SK-MEL-5 (cell line): ENCODE results near the gene ISG15. TPM values are rescaled to one million over a fixed set of nuclear protein-coding genes. Genes with fewer than 3 reads are reported as not detected.

ENCODE experiments used
- DNase-seq: peaks from one replicate; pipeline ENCODE4 v3.0.0-alpha.2; 2016; ENCODE audit warnings: low read depth, low spot score
- in situ Hi-C: cut with HindIII; loops from 2 replicates; pipeline ENCODE4 v1.10.0; 2016; ENCODE audit warnings: low sequenced_read_pairs, high pct_unique_total_duplicates, low pct_unique_long_range_greater_than_20kb
- polyA plus RNA-seq, 2 experiments: library from polyadenylated mRNA; depleted of rRNA; stranded (reverse); fragments of >200 nt; gene quantifications; 2 replicates each; pipeline ENCODE4 v1.2.3, GENCODE V29; 2015
- total RNA-seq: library from RNA; depleted of rRNA; stranded (reverse); fragments of >200 nt; shearing (Covaris generic); gene quantifications from 2 replicates; pipeline ENCODE4 v1.2.3, GENCODE V29; 2014; rRNA removed

Gene ISG15
- 3.1 and 6.2 TPM in 2 replicates for total RNA-seq
- 4.5 and 8.6 TPM in 2 replicates for polyA plus RNA-seq (2015; cell fraction: cytosol; rRNA removed)
- not detected in 2 replicates for polyA plus RNA-seq (2015; cell fraction: nucleus; rRNA removed)

GRCh38 chr1:1013105-1013921 is at the start of gene ISG15:
Gene ISG15, plus strand, starts transcription at chr1:1013497. Its CDS starts 77 bp downstream, at chr1:1013574.
- DNase-seq, result peak; percentile 71
- in situ Hi-C loops, result no loop called here

DNA sequence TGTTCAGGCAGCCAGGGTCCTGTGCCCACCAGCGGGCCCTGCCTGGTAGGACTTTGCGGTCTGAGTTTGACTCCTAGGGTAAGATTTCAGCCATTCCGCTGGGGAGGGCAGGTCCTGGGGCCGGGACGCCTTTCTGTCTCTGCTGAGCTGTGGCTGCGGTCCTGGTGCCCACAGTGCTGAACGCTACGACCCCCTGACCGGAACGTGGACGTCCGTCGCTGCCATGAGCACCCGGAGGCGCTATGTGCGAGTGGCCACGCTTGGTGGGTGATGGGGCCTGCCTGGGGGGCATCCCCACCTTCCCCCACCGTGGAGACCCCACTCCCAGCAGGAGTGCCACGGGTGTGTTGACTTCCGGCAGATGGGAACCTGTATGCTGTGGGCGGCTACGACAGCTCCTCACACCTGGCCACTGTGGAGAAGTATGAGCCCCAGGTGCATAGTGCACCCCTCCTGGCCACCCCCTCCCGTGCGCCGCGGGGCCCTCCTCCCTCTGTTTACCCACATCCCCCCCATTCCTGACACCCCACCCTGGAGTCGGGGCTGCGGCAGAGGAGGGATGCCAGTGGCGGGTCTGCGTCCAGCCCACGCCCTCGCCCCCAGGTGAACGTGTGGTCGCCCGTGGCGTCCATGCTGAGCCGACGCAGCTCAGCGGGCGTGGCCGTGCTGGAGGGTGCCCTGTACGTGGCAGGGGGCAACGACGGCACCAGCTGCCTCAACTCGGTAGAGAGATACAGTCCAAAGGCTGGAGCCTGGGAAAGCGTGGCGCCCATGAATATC is 49.4 kb upstream of the ISG15 start:
- in situ Hi-C loops, result no loop called here
- DNase-seq, result no peak

- in situ Hi-C loops, result no loop called here
- DNase-seq, result no peak
Measured at GRCh38 chr1:964691-965525, 48.4 kb upstream of the ISG15 start.

- DNase-seq, result no peak
- in situ Hi-C loops, result no loop called here
Measured at GRCh38 chr1:965526-966134, 47.7 kb upstream of the ISG15 start.

- in situ Hi-C loops, result no loop called here
- peak; percentile 21 for DNase-seq
Measured at GRCh38 chr1:966135-966703, 47.1 kb upstream of the ISG15 start, which contains the start of gene PLEKHN1. Gene PLEKHN1, plus strand, starts transcription at chr1:966482. Its CDS starts 50 bp downstream, at chr1:966532.

GRCh38 chr1:966704-967300 is 46.5 kb upstream of the ISG15 start:
- in situ Hi-C loops, result no loop called here
- DNase-seq, result peak; percentile 49

- in situ Hi-C loops, result no loop called here
- DNase-seq, result no peak
Measured at GRCh38 chr1:967466-968343, 45.6 kb upstream of the ISG15 start.

DNA sequence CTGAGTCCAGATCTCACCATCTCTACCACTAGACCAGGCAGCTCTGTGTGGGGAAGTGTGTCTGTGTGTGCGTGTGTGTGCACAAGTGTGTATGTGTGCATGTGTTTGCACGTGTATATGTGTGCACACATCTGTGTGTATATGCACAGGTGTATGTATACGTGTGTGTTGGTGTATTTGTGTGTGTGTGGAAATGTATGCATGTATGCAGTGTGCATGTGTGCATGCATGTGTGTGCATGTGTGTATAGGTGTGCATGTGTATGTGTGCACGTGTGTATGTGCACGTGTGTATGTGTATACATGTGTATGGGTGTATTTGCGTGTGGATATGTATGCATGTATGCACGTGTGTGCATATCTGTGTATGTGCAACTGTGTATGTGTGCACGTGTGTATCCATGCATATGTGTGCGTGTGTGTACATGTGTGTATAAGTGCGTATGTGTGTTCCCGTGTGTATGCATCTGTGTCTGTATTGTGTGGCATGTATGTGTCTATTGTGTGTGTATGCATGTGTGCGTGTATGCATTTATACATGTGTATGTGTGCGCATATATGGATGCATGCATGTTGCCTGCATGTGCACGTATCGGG is 43.9 kb upstream of the ISG15 start:
- in situ Hi-C loops, result no loop called here
- DNase-seq, result no peak

- in situ Hi-C loops, result no loop called here
Measured at GRCh38 chr1:970242-970972, 42.9 kb upstream of the ISG15 start.

GRCh38 chr1:970973-971730 is 42.1 kb upstream of the ISG15 start:
- in situ Hi-C loops, result no loop called here
- no peak for DNase-seq

More at GRCh38 chr1:970242-970972, 42.9 kb upstream of the ISG15 start:
- no peak for DNase-seq

- DNase-seq, result no peak
- in situ Hi-C loops, result no loop called here
Measured at GRCh38 chr1:971751-972506, 41.4 kb upstream of the ISG15 start.

GRCh38 chr1:972726-973458 is 40.4 kb upstream of the ISG15 start:
- no peak for DNase-seq

More at GRCh38 chr1:972726-973458, 40.4 kb upstream of the ISG15 start:
- in situ Hi-C loops, result no loop called here
